22Rv1 (cell line): ENCODE measurements around the gene B4GALT2.

Source experiments
- CTCF ChIP-seq: fragments of 450-650 bp; IDR thresholded peaks from 2 replicates; pipeline ENCODE4 v1.5.1; 2017; ENCODE audit warnings: mild to moderate bottlenecking
- ZFX ChIP-seq: fragments of 450-650 bp; IDR thresholded peaks from 2 replicates; pipeline ENCODE4 v1.6.1; 2017; ENCODE audit warnings: antibody characterized with exemption, borderline replicate concordance

GRCh38 chr1:43991476-43992231 lies 12.6 kb downstream of the B4GALT2 start, which contains the start of gene CCDC24:
- TF ChIP-seq ZFX (no peak), CTCF (no peak)
